ENCODE results near the gene NUDT14.

Gene NUDT14

DNA sequence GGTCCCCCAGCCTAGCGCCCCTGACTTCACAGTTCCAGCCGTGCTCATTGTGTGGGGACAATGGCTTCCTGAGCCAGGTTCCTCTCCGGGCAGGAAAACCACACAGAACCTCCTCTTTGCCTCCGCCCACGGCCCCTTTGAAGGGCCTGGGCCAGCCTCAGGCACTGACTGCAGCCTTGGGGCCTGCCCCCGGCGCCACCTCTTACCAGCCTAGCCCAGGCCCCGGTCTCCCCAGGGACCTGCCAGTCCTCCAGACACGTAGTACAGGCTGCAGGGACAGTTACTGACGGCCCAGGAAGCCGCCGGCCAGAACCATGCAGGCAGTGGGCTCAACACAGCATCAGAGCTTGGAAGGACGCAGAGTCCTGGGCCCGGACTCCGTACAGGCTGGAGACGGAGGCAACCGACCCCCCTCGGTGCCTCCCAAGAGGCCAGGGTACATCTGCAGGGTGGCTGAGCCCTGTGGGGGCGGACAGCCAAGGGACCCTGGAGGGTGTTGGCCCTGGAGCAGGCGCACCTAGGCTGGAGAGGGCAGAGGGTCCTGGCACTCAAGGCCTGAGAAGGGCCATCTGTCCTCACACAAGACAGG, 20.9 kb upstream of the NUDT14 start:
- ChIA-PET CTCF (interaction anchor here (1.0 to 2.3 kb wide), 4 partner anchors 12 to 115 kb away, joined by 4 to 8 read pairs (median 5); no protein-coding TSS in a partner anchor), POLR2A (ENCODE audit: low non-redundant PET) (interaction anchor here (0.6 kb wide), 1 partner anchor 36 kb away, joined by 3 read pairs; no protein-coding TSS in a partner anchor)
- H3K27ac ChIP-seq: peak overlapping the region; percentile 5; the same call in 1 of the 2 replicates
- DNase-seq (ENCODE audit: low spot score): no peak
- TF ChIP-seq, protein P1, sequence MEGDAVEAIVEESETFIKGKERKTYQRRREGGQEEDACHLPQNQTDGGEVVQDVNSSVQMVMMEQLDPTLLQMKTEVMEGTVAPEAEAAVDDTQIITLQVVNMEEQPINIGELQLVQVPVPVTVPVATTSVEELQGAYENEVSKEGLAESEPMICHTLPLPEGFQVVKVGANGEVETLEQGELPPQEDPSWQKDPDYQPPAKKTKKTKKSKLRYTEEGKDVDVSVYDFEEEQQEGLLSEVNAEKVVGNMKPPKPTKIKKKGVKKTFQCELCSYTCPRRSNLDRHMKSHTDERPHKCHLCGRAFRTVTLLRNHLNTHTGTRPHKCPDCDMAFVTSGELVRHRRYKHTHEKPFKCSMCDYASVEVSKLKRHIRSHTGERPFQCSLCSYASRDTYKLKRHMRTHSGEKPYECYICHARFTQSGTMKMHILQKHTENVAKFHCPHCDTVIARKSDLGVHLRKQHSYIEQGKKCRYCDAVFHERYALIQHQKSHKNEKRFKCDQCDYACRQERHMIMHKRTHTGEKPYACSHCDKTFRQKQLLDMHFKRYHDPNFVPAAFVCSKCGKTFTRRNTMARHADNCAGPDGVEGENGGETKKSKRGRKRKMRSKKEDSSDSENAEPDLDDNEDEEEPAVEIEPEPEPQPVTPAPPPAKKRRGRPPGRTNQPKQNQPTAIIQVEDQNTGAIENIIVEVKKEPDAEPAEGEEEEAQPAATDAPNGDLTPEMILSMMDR (conservative IDR thresholded peaks at IDR 0.05; ENCODE audit: low read depth): no peak

DNA sequence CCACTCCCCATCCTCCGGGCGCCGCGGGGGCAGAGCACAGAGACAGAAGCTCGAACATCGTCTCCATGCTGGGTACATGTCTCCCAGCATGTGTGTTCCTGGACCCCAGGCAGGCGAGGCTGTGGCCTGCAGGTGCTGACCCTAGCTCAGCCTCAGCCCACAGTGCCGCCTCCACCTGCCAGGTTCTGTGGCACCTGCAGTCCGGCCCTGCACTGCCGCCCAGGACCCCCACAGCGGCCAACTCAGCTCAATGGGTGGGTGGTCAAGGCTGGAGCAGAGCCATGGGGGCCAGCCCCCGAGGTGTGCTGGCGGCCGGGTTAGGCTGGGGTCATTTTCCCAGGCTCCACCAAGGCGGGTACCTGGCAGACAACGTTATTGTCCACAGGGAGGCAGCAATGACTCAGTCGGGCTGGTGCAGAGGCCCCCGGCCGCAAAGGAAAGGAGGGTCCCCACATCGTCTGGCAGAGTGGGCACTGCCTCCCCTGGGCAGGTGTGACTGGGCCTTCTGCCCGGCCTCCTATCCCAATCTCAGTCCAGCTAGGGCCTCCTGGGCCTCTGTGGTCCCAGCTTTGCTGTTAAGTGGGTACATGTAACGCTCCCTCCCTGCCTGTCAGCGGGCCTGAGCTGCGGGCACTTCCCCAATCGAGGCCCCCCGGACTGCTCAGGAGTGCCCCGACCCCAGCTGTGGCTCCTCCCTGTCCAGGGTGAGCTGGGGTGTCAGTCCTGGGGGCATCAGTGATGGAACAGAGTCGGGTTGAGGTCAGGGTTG, 20.2 kb upstream of the NUDT14 start:
- POLR2A ChIA-PET (ENCODE audit: low non-redundant PET): interaction anchor here (0.6 kb wide), 1 partner anchor 35 kb away, joined by 3 read pairs; no protein-coding TSS in a partner anchor
- TF ChIP-seq, protein P1 (conservative IDR thresholded peaks at IDR 0.05; ENCODE audit: low read depth): no peak
- DNase-seq (ENCODE audit: low spot score): no peak
- CTCF ChIA-PET: interaction anchor here (0.6 to 2.3 kb wide), 6 partner anchors 12 to 126 kb away, joined by 3 to 8 read pairs (median 4); no protein-coding TSS in a partner anchor
- H3K27ac ChIP-seq: peak overlapping the region; percentile 5; the same call in 1 of the 2 replicates

DNA sequence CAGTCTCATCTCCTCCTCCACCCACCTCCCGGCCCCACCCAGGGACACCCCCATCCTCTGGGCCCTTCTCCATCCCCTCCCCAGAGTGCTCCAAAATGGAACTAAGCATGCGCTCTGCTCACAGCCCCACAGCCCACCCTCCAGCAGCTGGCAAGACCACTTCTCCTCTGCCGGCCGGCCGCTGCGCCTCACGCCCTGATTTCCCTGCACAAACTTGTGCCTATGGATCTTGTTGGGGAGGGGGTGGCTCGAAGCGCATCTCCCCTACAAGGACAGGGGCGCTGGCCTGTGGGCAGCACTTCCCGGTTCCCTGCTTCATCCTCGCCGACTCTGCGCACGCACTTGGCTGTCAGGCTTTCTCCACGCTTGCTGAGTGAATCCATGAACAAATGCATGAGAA, 19.5 kb upstream of the NUDT14 start:
- ChIA-PET CTCF (interaction anchor here (0.6 to 2.3 kb wide), 4 partner anchors 18 to 125 kb away, joined by 3 to 8 read pairs (median 4); no protein-coding TSS in a partner anchor), POLR2A (ENCODE audit: low non-redundant PET) (no interaction called here)
- DNase-seq (ENCODE audit: low spot score): no peak
- TF ChIP-seq, protein P1 (conservative IDR thresholded peaks at IDR 0.05; ENCODE audit: low read depth): no peak
- no peak overlapping the region for H3K27ac ChIP-seq

DNA sequence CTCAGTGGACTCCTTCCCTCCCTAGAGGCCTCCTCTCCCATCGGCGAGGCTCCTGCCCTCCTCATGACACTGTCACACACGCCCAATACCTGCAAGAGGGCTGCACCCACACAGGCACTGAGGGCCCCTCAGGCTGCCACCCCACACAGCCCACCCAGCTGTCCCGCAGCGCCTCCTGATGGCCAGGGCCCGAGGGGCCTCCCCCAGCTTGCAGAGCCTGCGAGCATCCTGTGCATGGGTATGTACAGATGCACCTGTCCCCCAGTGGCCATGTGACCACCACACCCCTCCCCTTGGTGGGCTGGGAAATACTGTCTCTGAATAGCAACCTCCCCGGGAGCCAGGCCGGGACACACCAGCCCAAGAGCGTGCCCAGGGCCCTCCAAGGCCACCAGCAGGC, 19.0 kb upstream of the NUDT14 start:
- no peak overlapping the region for H3K27ac ChIP-seq
- ChIA-PET POLR2A (ENCODE audit: low non-redundant PET) (no interaction called here), CTCF (interaction anchor here (0.6 to 0.9 kb wide), 2 partner anchors 18 to 162 kb away, joined by 5 to 6 read pairs; no protein-coding TSS in a partner anchor)
- TF ChIP-seq, protein P1 (conservative IDR thresholded peaks at IDR 0.05; ENCODE audit: low read depth): no peak
- DNase-seq (ENCODE audit: low spot score): no peak

DNA sequence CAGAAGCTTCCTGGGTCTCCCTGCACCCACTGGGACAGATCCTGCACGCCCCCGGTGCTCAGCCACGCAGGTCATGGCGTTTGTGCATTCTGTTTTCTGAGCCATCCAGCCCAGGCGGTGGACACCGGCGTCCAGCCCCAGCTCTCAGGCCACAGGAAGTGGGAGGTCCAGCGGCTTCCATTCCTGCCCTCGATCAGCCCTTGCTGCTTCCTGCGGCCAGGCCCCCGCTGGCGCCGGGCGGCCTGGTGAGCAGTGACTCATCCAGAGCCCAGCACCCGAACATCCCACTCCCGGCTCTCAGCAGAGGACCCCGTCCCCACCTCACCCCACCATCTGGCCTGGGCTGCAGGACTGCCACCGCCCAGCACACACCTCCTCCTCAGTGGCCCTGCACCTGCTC, 18.0 kb upstream of the NUDT14 start:
- H3K27ac ChIP-seq: no peak overlapping the region
- POLR2A ChIA-PET (ENCODE audit: low non-redundant PET): no interaction called here
- TF ChIP-seq, protein P1 (conservative IDR thresholded peaks at IDR 0.05; ENCODE audit: low read depth): no peak
- no peak for DNase-seq (ENCODE audit: low spot score)
- CTCF ChIA-PET: interaction anchor here (0.7 to 0.9 kb wide), 2 partner anchors 17 to 220 kb away, joined by 5 to 6 read pairs; no protein-coding TSS in a partner anchor

DNA sequence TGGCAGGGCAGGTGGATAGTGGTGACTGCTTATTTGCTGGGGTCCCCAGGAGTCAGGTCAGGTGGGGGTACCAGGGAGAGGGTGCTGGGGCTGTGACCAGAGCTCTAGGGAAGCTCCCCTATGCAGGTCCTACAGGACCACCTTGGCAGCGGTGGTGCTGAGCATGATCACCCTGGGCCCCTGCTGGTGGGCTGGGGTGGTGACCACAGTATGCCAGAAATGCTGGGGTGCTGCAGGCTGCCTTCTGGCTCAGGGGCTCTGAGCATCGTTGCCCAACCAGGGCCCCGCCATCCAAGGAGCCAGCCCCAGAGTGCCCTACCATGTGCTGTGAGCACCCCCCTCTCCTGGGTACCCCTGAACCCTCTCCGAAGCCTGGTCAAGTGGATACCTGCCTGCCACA, 17.5 kb upstream of the NUDT14 start:
- DNase-seq (ENCODE audit: low spot score): no peak
- ChIA-PET CTCF (interaction anchor here (0.7 to 0.9 kb wide), 2 partner anchors 14 to 221 kb away, joined by 4 to 6 read pairs; no protein-coding TSS in a partner anchor), POLR2A (ENCODE audit: low non-redundant PET) (no interaction called here)
- H3K27ac ChIP-seq: no peak overlapping the region
- TF ChIP-seq, protein P1 (conservative IDR thresholded peaks at IDR 0.05; ENCODE audit: low read depth): no peak
